Measurements from ENCODE around the gene ANO10. TPM values are rescaled to one million over a fixed set of nuclear protein-coding genes. Genes with fewer than 3 reads are reported as not detected.

The ANO10 gene
- total RNA-seq, 1 experiment from 2014 or later: 26.6 TPM

- ChIA-PET POLR2A (no interaction called here), CTCF (no interaction called here)
- no peak overlapping the region for H3K4me3 ChIP-seq (ENCODE audit: low read depth in 2 of 2, low read length in 2 of 2)
- TF ChIP-seq TCF7L2 (IDR thresholded peaks at IDR 0.05; ENCODE audit: low read depth, low read length): no peak
- intact Hi-C loops (cut with micrococcal nuclease; ENCODE audit: unreplicated experiment) (no loop called here), in situ Hi-C loops (cut with HindIII; ENCODE audit: low pct_unique_long_range_greater_than_20kb, low sequenced_read_pairs) (no loop called here)
- no peak overlapping the region for H3K27ac ChIP-seq (ENCODE audit: low read length)
- no peak for ATAC-seq
- no peak for DNase-seq (ENCODE audit: low read depth, low spot score)
- H3K36me3 ChIP-seq (ENCODE audit: control insufficient read depth, insufficient read depth, low read length): no peaks in the 10 kb centered on the region
- BruUV-seq (replicated peaks): no TSS peak
- no peaks in the 10 kb centered on the region for H3K4me1 ChIP-seq (ENCODE audit: control insufficient read depth, insufficient read depth, low read length)
- no peaks in the 10 kb centered on the region for H3K9me3 ChIP-seq (ENCODE audit: control insufficient read depth, insufficient read depth, low read depth, low read length)
- H3K27me3 ChIP-seq (ENCODE audit: control insufficient read depth, insufficient read depth, low read length): no peaks in the 10 kb centered on the region
These were observed 206.7 kb downstream of the ANO10 start for GRCh38 chr3:43415088-43415487.

- intact Hi-C loops (cut with micrococcal nuclease; ENCODE audit: unreplicated experiment): no loop called here
- H3K27me3 ChIP-seq (ENCODE audit: control insufficient read depth, insufficient read depth, low read length): no peaks in the 10 kb centered on the region
- CTCF ChIA-PET: no interaction called here
- POLR2A ChIA-PET: no interaction called here
- DNase-seq (ENCODE audit: low read depth, low spot score) (no peak), ATAC-seq (no peak)
- no peak for TF ChIP-seq REST (IDR thresholded peaks at IDR 0.05; ENCODE audit: insufficient read depth in 1 of 2, low read depth in 2 of 2, low read length in 1 of 2)
- TF ChIP-seq CTCF (IDR thresholded peaks at IDR 0.05): no peak
- no peak for TF ChIP-seq POLR2AphosphoS5 (IDR thresholded peaks at IDR 0.05; ENCODE audit: low read depth, low read length)
- no peak for TF ChIP-seq TCF7L2 (IDR thresholded peaks at IDR 0.05; ENCODE audit: low read depth, low read length)
- TF ChIP-seq SIN3A (IDR thresholded peaks at IDR 0.05; ENCODE audit: borderline replicate concordance, insufficient read depth, low read depth, low read length): no peak
- no peak overlapping the region for H3K4me3 ChIP-seq (ENCODE audit: low read depth in 2 of 2, low read length in 2 of 2)
- H3K9me3 ChIP-seq (ENCODE audit: control insufficient read depth, insufficient read depth, low read depth, low read length): no peaks in the 10 kb centered on the region
- BruUV-seq (replicated peaks): no TSS peak
- H3K27ac ChIP-seq (ENCODE audit: low read length): no peak overlapping the region
- no peaks in the 10 kb centered on the region for H3K4me1 ChIP-seq (ENCODE audit: control insufficient read depth, insufficient read depth, low read length)
- in situ Hi-C loops (cut with HindIII; ENCODE audit: low pct_unique_long_range_greater_than_20kb, low sequenced_read_pairs): no loop called here
- H3K36me3 ChIP-seq (ENCODE audit: control insufficient read depth, insufficient read depth, low read length): no peaks in the 10 kb centered on the region
These were observed 208.0 kb downstream of the ANO10 start for GRCh38 chr3:43413676-43414368.

- BruUV-seq (replicated peaks): no TSS peak
- no peak for DNase-seq (ENCODE audit: low read depth, low spot score)
- Histone ChIP-seq H3K4me3 (ENCODE audit: low read depth in 2 of 2, low read length in 2 of 2) (no peak overlapping the region), H3K27ac (ENCODE audit: low read length) (no peak overlapping the region), H3K9me3 (ENCODE audit: control insufficient read depth, insufficient read depth, low read depth, low read length) (no peaks in the 10 kb centered on the region), H3K4me1 (ENCODE audit: control insufficient read depth, insufficient read depth, low read length) (no peaks in the 10 kb centered on the region), H3K36me3 (ENCODE audit: control insufficient read depth, insufficient read depth, low read length) (no peaks in the 10 kb centered on the region), H3K27me3 (ENCODE audit: control insufficient read depth, insufficient read depth, low read length) (no peaks in the 10 kb centered on the region)
- TF ChIP-seq CTCF (IDR thresholded peaks at IDR 0.05) (no peak), TCF7L2 (IDR thresholded peaks at IDR 0.05; ENCODE audit: low read depth, low read length) (no peak), REST (IDR thresholded peaks at IDR 0.05; ENCODE audit: insufficient read depth in 1 of 2, low read depth in 2 of 2, low read length in 1 of 2) (no peak)
- in situ Hi-C loops (cut with HindIII; ENCODE audit: low pct_unique_long_range_greater_than_20kb, low sequenced_read_pairs) (no loop called here), intact Hi-C loops (cut with micrococcal nuclease; ENCODE audit: unreplicated experiment) (no loop called here)
- ATAC-seq: no peak
- POLR2A ChIA-PET: no interaction called here
- CTCF ChIA-PET: no interaction called here
These were observed 210.4 kb downstream of the ANO10 start for GRCh38 chr3:43411429-43411828.

Data from Panc1 (cell line).